GM18907 (cell line): ENCODE measurements around the gene TSPAN6.

Experiments
- ATAC-seq: cut with Tn5 transposase; IDR thresholded peaks from one replicate; pipeline ENCODE4 v1.9.1; 2021; ENCODE audit warnings: mild to moderate bottlenecking, moderate library complexity; ENCODE audit not compliant: unreplicated experiment

TSPAN6 gene

GRCh38 chrX:100648458-100649417 is 12.1 kb upstream of the TSPAN6 start:
- no peak for ATAC-seq

GRCh38 chrX:100647739-100648138 is 11.1 kb upstream of the TSPAN6 start:
- no peak for ATAC-seq

GRCh38 chrX:100647095-100647494 is 10.5 kb upstream of the TSPAN6 start:
- ATAC-seq = no peak

DNA sequence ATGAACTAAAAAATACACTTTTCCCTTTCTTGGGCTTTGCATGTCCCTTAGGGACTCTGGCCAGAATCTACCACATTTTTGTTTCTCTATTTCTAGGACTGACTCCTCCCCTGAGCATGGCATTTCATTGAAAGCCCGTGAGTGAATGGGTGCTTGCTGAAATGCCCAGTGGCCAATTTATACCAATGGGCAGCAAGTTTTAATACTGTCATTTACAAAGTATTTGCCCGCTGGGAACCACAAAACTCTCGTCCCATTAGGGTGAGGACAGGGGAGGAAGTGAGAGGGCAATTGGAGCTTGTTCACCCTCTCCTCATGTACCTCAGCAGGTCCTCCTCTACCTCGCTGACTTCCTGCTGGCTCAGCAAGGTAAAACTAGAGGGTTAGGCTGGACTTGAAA is 8.5 kb upstream of the TSPAN6 start:
- no peak for ATAC-seq

DNA sequence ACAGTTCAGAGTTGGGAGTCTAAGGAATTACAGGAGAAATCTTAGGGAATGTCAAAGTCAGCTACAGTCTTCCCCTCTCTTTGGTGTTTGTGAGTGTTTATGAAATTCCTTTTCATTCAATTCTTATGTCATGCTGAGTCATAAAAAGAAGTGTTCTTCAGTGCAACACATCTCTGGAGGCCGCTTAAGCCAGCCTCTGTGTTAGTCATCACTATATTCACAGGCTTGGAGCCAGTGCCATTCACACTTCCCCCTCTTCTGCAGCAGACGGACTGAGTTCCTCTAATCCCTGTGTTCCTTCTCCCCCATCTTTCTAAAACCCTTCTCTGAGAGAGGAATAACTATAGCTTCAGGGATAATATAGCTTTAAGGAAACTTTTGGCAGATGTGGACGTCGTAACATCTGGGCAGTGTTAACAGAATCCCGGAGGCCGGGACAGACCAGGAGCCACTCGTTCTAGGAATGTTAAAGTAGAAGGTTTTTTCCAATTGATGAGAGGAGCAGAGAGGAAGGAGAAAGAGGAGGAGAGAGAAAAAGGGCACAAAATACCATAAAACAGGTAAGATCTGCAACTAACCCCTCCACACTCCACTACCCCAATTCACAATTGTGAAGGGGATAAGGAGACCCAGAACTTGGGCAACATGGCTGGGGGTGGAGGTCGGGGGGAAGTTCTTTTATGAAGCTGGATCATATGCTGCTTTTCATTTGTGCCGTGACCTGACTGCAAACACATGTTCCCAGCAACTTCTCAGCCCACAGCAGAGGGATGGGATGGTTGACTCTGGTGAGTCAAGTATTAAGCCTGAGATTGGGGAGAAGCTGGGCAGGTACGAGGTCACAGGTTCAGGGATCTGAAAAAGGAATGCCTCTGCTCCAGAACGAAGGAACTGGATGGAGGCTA is 7.6 kb upstream of the TSPAN6 start, which contains the start of gene SRPX2:
Gene SRPX2, plus strand, starts transcription at position 244 of the 905 bp plus-strand sequence. CDS start 2,124 bp downstream, outside the sequence.
- ATAC-seq = no peak

DNA sequence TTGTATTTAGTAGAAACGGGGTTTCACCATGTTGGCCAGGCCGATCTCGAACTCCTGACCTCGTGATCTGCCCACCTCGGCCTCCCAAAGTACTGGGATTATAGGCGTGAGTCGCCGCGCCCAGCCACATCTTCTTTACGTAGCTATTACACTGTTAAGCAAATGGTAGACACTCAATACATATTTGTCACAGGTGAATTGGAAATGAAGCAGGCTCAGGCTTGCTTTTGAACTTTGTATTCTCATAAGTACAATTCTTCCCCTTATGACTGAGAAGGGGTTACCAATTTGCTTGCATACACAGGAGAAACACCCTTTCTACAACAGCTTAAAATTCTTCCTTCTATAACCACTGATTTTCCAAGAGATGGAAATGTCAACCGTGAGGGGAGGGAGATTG is 6.6 kb upstream of the TSPAN6 start:
- ATAC-seq = no peak

- no peak for ATAC-seq
Measured at GRCh38 chrX:100642290-100642689, 5.7 kb upstream of the TSPAN6 start.

GRCh38 chrX:100635989-100636320 is 651 bp downstream of the TSPAN6 start:
- ATAC-seq = no peak

DNA sequence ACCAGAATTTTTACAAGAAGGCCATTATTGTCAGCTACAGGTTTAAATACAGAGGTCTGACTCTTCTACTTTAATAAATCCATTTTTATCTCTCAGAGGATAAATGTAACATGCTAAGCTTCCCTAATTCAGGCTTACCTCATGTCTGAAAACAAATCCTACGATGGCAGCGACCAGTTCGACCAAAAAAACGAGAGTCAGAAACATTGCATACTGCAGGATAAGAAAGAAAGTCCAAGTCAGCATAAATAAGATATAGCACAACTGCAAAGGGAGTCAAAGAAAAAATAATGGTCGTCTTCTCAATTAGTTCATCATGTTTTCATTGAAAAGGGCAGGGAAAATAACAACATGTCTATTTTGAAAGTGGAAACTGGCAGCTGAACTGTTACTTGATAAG is 1.6 kb downstream of the TSPAN6 start:
- no peak for ATAC-seq

DNA sequence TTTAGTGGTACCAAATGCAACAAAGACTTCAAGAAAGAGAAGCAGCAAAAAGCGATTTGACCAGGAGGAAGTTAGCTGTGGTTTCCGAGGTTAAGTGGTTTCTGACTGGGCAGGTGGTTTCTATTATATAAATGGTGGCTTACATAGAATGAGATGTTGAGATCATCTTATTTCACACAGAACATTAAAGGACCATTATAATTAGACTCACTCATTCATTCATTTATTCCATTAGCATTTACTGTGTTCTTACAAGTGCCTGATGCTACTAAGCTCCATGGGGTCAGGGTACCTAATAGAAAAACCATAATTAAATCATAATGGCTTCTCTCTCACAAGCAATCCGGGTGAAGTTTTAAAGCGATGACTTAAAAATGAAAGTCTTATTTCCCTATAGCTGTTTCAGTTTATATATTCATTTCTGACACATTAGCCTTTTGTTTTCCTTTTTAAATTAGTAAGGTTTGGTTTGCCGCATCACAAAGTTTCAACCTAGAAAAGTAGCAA is 10.6 kb downstream of the TSPAN6 start:
- peak; percentile 97 for ATAC-seq

DNA sequence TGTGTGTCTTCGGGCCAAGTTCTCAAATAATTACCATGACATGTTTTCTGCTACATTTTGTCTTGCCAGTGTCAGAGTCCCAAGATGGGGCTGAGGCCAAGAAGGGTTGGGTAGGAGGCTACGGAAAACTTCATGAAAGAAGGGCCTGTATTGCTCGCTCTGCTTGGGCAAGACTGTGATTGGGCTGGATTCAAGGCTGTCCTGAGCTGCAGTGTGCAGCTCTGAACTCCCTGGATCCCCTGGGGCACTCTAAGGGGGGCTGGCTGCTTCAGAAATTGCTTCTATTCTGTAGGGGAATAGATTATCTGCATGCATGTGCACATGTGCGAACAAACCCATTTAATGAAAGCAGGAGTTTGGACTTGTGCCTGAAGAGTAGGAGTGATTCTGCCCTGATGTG is 13.6 kb downstream of the TSPAN6 start:
- ATAC-seq = no peak

DNA sequence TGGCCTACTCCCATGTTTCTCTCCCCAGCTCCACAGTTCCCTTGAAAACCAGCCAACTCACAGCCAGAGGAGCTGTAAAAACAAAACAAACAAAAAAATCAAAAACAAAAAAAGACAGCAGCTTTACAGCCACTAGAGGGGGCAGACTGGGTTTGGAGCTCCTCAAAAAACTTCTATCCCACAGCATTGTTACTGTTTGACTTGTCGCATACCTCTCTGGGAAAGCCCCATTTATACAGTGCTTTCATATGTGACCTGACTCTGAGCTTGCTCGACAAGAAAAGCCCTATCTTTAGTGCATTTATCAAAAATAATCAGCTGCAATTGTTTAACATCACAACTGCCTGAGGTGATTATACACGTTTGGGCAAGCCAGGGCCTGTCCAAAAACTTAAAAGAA is 21.6 kb downstream of the TSPAN6 start:
- ATAC-seq = peak; percentile 100

DNA sequence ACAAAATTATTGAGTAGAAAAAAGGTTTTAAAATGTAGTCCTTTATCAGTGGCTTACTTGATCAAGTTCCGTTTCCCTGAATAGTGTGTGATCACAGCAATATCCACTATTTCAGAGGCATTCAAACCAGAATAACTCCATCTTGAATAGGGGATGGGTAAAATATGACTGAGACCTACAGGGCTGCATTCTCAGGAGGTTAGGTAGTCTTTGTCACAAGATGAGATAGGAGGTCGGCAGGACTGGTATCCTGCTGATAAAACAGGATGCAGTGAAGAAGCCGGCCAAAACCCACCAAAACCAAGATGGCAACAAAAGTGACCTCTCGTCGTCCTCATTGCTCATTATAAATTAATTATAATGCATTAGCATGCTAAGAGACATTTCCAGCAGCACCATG is 24.7 kb downstream of the TSPAN6 start:
- no peak for ATAC-seq

- ATAC-seq = no peak
Measured at GRCh38 chrX:100609591-100609990, 27.0 kb downstream of the TSPAN6 start.

- ATAC-seq = peak; percentile 61
Measured at GRCh38 chrX:100606753-100607152, 29.9 kb downstream of the TSPAN6 start.

DNA sequence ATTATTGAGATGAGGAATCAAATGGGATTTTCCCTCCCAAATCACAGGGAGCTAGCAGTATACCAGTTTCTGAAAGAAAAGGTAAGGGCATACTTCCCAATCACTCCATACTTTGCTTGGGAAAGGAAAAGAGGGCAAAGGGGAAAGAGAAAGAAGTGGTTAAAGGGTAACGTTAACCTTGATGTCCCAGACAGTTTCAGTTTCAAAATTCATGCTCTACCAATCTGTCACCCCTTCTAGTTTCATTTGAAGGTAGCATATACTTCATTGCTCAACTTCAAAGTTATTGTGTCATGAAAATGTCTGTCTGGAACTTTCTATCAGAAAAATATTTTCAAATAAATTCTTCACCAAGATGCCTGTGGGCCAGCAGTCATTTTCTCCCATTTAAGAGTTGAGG is 35.8 kb downstream of the TSPAN6 start:
- ATAC-seq = peak; percentile 82

DNA sequence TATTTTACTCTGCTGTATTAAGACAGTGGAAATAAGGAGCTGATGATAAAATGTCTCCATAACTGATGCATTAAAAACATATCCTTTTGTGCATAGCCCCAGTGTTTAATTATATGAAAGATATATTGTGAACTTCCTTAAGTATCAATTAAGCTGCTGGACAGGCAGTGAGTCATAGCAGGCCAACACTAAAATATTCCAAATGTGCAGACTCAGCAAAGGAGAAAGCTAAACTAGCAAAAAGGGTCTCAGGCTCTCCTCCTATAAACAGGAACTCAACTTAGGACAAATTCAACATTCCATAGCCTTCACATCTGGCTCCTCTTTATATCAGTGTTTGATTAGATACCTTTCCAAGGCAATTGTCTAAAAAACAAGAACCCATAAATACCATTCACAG is 36.3 kb downstream of the TSPAN6 start:
- ATAC-seq = peak; percentile 17

DNA sequence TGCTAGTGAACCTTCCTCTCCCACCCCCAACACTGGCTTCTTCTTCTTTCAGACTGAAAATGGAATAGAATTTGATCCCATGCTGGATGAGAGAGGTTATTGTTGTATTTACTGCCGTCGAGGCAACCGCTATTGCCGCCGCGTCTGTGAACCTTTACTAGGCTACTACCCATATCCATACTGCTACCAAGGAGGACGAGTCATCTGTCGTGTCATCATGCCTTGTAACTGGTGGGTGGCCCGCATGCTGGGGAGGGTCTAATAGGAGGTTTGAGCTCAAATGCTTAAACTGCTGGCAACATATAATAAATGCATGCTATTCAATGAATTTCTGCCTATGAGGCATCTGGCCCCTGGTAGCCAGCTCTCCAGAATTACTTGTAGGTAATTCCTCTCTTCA is 37.1 kb downstream of the TSPAN6 start:
- no peak for ATAC-seq

- ATAC-seq = no peak
Measured at GRCh38 chrX:100596601-100597000, 40.0 kb downstream of the TSPAN6 start.

DNA sequence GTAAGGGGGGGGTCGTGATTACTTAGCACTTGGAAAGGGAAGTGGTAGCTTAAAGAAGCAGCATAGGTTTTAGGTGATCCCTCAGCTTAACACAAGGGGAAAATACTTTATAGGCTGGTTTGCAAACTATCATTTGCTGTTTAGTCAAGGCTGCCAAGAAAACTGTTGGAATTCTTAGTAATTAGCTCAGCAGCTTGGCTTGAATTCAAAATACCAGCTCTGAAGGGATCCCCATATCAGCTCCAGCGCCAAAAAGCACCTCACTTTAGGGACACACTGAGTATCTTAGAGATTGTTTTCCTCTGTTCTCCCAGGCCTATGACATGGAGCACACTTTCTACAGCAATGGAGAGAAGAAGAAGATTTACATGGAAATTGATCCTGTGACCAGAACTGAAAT is 43.0 kb downstream of the TSPAN6 start:
- no peak for ATAC-seq

GRCh38 chrX:100593126-100593525 is 43.5 kb downstream of the TSPAN6 start:
- ATAC-seq = no peak
